SH-SY5Y (cell line): ENCODE results near the gene ATP8A2.

ENCODE experiments used
- GATA2 ChIP-seq: IDR thresholded peaks from 2 replicates; pipeline ENCODE4 v1.6.1; 2011; ENCODE audit warnings: mild to moderate bottlenecking, low read depth, low read length
- GATA3 ChIP-seq: IDR thresholded peaks from 2 replicates; pipeline ENCODE4 v1.6.1; 2011; ENCODE audit warnings: low read depth, mild to moderate bottlenecking, low read length, moderate library complexity

ATP8A2 gene

GRCh38 chr13:25375727-25376358 lies 4.1 kb downstream of the ATP8A2 start:
- TF ChIP-seq GATA2 (no peak), GATA3 (no peak)

- no peak for TF ChIP-seq GATA3
- no peak for TF ChIP-seq GATA2
Observed at GRCh38 chr13:25377244-25377962, 5.6 kb downstream of the ATP8A2 start.

- no peak for TF ChIP-seq GATA3
- no peak for TF ChIP-seq GATA2
Observed at GRCh38 chr13:25378528-25378927, 6.8 kb downstream of the ATP8A2 start.

- TF ChIP-seq GATA2, result no peak
- TF ChIP-seq GATA3, result no peak
Observed at GRCh38 chr13:25379011-25379410, 7.2 kb downstream of the ATP8A2 start.

DNA sequence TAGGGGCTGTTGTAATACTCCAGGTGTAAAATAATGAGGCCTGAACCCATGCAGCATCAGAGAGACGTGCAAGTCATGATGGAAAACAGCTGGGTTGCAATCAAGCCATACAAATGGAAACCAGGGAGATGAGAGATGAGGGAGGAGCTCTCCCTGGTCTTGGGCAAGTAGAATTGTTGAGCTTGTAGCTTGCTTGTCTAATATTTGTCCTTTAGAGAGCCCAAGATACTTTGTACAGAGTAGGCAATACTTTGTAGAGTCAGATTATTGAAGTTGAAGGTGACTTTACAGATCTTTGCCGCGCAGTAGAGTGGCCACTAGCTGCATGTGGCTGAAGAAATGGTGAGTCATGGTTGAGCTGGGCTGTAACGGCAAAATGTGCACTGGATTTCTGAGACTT lies 8.3 kb downstream of the ATP8A2 start:
- no peak for TF ChIP-seq GATA2
- no peak for TF ChIP-seq GATA3

DNA sequence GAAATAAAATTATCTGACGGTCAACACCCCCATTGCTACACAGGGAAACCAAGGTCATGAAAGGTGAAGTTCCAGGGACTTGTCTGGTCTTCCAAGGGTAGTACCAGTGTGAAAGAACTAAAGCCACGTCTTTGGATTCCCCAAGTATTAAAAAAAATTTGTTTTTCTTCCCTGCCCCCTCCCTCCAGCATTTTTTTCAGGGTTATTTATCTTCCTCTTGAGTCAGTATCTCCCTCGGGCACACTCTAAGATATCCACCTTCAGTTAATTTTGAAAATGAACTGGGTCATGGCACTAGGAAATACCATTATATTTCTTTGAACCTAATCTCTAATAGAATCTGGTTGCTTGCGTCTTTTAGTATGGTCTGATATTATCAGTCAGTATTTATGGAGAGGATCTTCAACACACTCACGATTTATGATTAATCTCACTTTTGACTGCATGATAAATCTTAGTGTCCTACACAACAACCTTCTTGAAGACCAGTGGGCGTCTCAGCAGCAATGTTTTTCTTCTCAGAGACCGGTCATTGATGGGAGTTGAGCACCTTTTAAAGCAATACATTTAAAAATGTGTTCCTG lies 9.1 kb downstream of the ATP8A2 start:
- no peak for TF ChIP-seq GATA3
- TF ChIP-seq GATA2, result no peak

GRCh38 chr13:25384758-25385410 lies 13.1 kb downstream of the ATP8A2 start:
- TF ChIP-seq GATA2 (no peak), GATA3 (no peak)

DNA sequence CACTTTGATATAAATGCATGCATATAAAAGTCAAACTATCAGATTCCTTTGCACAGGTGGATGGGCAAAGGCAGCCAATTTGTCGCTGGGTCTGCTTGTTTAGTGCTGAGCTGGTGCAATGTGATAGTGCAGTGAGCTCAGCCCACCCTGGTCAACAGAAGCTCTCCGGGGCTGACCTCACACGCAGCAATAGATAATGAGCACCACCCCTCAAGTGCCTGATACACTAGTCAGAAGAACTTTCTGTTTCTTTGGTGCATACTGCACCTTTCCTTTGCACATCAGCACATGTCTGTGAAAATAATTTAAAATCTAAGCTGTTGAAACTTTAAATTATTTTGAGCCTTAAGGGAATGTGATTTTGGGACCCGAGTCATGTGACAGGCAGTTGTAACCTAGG lies 20.2 kb downstream of the ATP8A2 start:
- TF ChIP-seq GATA3 (no peak), GATA2 (no peak)

GRCh38 chr13:25394402-25395060 lies 22.8 kb downstream of the ATP8A2 start:
- TF ChIP-seq GATA3 (no peak), GATA2 (no peak)

DNA sequence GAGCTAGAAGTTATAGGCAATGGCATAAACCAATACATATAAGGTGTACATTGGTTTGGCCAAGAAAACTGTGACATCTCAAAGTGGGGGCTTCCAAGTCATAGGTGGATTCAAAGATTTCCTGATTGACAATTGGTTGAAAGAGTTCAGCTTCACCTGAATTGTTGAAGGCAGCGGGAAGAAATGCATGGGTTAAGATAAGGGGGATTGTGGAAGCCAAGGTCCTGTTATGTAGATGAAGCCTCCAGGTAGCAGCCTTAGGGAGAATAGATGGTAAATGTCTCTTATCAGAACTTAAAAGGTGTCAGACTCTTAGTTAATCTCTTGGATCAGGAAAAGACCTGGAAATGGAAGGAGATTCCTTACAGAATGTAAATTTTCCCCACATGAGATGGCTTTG lies 26.0 kb downstream of the ATP8A2 start:
- TF ChIP-seq GATA3 (no peak), GATA2 (no peak)

GRCh38 chr13:25400925-25401324 lies 29.2 kb downstream of the ATP8A2 start:
- TF ChIP-seq GATA3 (no peak), GATA2 (no peak)

DNA sequence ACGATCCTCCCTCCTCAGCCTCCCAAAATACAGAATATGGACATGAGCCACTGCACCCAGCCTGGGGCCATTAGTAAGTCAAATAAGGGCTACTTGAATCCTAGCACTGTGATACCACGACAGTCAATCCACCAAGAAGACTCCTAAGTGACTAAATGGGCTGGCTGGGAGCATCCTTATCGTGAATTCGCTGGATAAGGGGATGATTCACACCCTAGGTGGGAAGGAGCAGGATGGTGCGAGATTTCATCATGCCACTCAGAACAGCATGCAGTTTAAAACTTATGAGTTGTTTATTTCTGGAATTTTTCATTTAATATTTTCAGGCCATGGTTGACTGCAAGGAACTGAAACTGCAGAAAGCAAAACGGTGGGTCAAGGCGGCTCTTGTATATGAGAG lies 30.2 kb downstream of the ATP8A2 start:
- TF ChIP-seq GATA3 (no peak), GATA2 (no peak)

- no peak for TF ChIP-seq GATA2
Observed at GRCh38 chr13:25406377-25406776, 34.6 kb downstream of the ATP8A2 start.

GRCh38 chr13:25409938-25410337 lies 38.2 kb downstream of the ATP8A2 start:
- TF ChIP-seq GATA2, result no peak
- TF ChIP-seq GATA3, result no peak
